HUDEP-2 (cell line): ENCODE results near the gene SLC7A11.
"Not testable (repeated sequence)": the region's sequence is repeated elsewhere in the genome, so short reads cannot be mapped to it uniquely, and the experiment has no call there.

ENCODE experiments used
- DNase-seq, 76 experiments: peaks; one replicate each; lab custom pipeline; 2025; ENCODE audit not compliant: unreplicated experiment in 76 of 76; lab: John Stamatoyannopoulos, UW

SLC7A11 gene

GRCh38 chr4:138247643-138248042 lies 5.5 kb upstream of the SLC7A11 start:
- DNase-seq = no peak

DNA sequence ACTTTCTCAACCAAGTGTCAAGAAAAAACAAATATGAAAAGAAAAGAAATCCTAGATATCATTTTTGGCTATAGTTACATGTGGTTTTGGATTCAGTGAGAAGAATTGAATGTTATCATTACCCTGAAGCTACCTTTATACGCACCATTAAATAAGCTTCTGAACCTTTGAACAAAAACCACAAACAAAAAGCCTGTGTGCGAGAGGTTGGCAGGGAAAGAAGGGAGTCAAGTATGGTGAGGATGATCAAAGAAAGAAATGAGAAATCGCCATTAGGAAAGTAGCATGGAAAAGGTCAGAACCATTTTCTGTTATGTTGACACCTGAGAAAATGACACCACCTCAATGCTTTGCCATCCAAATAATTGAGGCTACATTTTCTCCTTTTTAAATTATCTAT lies 1.2 kb upstream of the SLC7A11 start:
- DNase-seq = peak in 1 of 76 experiments; percentile 2

- DNase-seq = peak in 2 of 76 experiments; percentile 5 to 30
These were observed 646 bp upstream of the SLC7A11 start for GRCh38 chr4:138242834-138243156.

GRCh38 chr4:138241281-138242075 lies 671 bp downstream of the SLC7A11 start:
- DNase-seq = peak in 56 of 76 experiments; percentile 1 to 65 (median 24)

GRCh38 chr4:138239491-138239890 lies 2.7 kb downstream of the SLC7A11 start:
- peak in 2 of 76 experiments; percentile 7 for DNase-seq

DNA sequence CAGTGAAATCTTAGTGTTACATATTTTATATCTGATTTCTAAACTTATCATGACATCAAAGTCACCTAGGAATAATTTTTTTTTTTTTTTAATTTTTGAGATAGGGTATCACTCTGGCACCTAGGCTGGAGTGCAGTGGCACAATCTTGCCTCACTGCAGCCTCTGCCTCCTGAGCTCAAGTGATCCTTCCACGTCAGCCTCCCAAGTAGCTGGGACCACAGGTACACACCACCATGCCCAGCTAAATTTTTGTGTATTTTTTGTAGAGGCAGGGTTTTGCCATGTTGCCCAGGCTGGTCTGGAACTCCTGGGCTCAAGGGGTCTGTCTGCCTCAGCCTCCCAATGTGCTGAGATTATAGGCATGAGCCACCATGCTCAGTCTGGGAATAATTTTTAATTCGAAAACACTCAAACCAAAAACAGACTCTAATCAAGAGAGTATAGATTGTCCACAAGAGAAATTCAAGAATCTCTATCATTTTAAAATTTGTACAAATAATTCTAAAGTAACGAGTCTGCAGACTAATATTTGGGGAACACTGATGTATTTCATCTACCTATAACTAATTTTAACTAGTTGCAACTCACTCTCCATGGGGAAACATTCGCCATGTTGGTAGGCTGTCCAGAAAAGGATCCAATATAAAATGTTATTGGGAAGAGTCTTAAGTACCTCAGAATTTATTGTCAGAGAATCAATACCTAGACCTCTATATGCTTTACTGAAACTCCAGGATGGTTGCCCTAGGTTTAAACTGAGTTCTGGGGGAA lies 3.4 kb downstream of the SLC7A11 start:
- DNase-seq = no peak

- not testable (repeated sequence) for DNase-seq
These were observed 5.0 kb downstream of the SLC7A11 start for GRCh38 chr4:138237132-138237531.

DNA sequence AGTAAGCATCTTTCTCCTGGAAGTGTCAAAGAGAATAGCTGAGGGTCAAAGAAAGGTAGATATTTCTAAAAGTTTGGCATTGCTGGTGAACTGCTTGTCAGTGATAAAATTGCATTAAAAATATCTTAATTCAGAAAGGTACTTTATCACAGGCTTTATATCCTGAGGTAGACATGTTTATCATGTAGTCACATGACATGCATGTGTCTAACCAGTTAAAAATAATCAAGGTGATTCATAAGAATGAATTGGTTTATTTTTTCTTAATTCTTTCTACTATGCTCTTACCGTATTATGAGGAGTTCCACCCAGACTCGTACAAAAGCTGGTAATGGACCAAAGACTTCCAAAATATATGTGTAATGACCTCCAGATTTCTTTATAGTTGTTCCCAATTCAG lies 6.1 kb downstream of the SLC7A11 start:
- DNase-seq = no peak

DNA sequence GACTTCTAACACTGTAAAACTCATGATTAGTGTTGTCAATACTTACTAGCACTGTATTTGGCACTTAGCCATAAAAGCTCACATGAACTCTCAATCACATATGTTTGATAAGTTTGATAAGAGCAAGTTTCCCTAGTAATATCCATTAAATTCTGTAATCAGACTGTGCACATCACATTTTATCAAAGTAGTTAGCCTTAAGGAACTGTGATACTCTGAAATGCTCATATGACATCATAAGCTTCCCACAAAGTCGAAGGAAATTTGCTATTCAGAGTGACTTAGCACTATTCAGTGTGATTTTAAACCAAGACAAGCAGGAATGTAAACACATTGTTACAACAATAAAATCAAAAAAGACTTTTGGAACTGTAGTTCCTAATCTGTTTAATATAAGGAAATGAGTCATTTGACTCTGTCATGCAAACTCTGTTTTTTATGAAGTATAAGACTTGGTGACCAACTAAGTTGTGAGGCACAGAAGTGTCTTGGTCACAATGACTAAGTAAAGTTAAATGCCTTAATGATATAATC lies 6.7 kb downstream of the SLC7A11 start:
- peak in 14 of 76 experiments; percentile 1 to 35 (median 8) for DNase-seq

- no peak for DNase-seq
These were observed 7.9 kb downstream of the SLC7A11 start for GRCh38 chr4:138234248-138234647.

DNA sequence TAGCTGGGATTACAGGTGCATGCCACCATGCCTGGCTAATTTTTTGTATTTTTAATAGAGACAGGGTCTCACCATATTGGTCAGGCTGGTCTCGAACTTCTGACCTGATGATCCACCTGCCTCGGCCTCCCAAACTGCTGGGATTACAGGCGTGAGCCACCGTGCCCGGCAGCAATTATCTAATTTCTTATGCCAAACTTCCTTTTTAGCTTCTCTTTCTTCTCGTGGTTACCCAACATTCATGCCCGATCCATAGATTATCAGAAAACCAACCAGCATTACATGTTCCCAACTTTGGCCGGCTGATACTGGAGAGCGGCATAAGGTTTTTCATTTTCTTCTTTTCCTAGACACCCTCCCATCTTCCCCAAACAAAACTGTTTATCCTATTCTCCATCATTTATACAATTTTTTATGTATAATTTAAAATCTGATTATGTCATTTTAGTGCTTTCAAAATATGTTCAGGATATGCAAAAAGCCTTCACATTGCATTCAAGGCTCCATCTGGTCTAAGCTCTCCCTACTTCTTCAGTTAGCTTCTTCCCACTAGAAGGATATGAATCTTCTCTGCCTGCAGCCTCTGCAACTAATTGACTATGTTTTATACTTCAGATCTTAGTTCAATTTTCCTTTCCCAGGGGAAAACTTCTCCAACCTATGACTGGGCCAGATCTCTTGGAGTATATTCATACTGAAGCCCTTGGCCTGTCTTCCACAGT lies 8.7 kb downstream of the SLC7A11 start:
- DNase-seq = no peak

- DNase-seq = no peak
These were observed 9.8 kb downstream of the SLC7A11 start for GRCh38 chr4:138232364-138232763.

DNA sequence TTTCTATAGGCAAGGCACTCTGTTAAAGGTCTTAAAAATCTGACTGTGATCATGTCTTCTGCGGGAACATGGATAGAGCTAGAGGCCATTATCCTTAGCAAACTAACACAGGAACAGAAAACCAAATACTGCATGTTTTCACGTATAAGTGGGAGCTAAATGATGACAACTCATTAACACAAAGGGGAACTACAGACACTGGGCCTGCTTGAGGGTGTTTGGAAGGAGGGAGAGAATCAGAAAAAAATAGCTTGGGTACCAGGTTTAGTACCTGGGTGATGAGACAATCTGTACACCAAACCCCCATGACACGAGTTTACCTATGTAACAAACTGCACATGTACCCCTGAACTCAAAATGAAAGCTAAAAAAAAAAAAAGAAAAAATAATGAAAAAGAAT lies 12.1 kb downstream of the SLC7A11 start:
- no peak for DNase-seq

DNA sequence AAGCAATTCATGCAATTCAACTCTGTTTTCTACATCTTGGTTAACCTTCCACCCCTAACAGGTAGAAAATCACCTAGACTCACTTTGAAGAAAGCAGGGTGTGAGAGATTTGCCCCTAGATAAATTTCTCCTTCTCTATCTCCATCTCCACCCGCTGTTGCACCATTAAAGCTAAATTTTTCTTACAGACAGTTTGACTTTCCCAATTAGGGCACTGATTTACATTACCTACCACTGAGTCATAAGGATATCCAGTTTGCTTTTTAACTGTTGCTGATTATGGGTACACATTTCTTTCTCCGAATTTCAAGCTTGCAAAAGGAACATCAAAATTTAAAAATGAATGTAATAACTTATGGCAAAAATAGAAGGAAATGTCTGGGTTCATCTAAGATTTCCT lies 13.0 kb downstream of the SLC7A11 start:
- no peak for DNase-seq

DNA sequence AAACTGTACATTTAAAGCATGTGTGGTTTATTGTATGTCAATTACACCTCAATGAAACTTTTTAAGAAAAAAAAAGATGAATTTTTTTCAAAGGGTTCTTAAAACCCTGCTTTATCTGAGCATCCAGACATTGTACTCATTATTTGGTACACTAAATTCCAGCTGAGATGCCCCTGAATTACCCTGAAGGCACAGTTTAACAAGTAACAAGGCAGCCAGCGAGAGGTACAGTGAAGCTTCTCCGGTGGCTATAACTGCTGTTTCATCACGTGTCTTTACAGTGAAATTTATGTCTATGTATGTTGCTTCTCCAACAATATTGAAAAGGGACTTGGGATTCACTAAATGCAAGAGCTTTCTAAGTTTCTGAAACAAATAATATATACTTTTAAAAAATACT lies 15.8 kb downstream of the SLC7A11 start:
- no peak for DNase-seq

- DNase-seq = no peak
These were observed 16.7 kb downstream of the SLC7A11 start for GRCh38 chr4:138225477-138225876.

GRCh38 chr4:138224614-138225013 lies 17.5 kb downstream of the SLC7A11 start:
- no peak for DNase-seq

DNA sequence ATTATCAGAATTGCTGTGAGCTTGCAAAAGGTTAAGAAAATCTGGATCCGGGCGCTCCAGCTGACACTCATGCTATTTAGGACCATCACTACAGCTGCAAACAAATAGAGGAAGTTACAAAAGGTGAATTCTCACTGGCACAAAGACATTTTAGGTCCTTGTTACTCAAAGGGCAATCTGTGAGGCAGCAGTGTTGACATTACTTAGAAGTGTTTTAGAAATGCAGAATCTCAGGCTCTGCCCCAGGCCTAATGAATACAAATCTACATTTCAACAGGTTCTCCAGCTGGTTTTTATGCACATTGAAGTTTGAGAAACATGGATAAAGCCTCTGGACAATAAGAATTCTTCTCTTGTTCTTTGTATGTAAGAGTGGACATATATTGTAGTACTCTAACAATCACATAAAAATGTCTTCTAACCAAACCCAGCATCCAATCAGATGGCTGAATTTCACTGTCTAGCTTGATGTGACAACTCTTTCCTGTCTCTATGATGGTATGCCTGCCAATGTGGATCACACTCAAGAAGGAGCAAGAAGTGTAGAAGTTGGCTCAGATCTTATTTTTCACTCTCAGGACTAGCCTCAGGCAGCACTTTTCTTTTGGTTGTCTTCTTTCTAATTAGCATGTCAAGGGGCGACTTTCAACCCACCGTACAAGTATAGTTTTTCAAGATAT lies 18.8 kb downstream of the SLC7A11 start:
- DNase-seq = peak in 1 of 76 experiments; percentile 4

DNA sequence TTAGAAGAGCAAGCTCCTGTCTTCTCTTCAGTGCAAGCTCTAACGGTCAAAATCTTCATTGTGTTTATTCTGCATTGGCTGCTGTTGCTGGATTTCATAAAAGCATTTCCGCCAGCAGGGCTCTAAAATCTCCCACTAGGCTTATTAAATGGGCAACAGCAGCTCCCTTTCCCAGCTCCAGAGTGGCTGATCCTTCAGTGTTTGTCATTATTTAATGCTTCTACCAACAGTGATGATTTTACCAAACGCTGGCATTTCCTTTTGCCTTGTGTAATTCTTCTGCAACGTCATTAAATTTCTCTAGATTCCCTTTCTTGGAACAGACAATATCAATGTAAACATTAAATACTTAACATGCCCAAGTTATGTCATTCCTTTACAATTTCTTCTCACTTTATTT lies 20.1 kb downstream of the SLC7A11 start:
- DNase-seq = no peak

- DNase-seq = no peak
These were observed 23.2 kb downstream of the SLC7A11 start for GRCh38 chr4:138218976-138219375.

GRCh38 chr4:138217567-138217966 lies 24.6 kb downstream of the SLC7A11 start:
- no peak for DNase-seq
